ENCODE data around the gene PUM1.

DNA sequence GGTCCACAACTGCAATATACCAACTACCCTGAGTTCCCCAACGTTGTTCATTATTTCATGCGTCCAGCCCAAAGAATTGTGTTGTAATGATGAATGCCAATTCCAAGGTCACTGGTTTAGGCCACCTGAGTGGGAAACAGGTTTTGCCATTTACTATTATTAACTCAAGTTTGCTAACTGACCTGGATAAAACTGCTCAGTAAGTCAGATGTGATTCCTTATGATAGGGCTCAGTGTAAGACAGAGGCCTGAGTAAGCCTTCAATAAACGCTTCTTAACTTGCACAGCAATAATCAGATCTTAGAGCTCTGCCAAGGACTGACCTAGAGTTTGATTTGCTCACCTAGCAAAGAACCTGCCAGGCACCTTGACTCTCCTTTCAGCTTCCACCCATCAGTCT is 10.0 kb downstream of the PUM1 start:
- TF ChIP-seq, protein P1, sequence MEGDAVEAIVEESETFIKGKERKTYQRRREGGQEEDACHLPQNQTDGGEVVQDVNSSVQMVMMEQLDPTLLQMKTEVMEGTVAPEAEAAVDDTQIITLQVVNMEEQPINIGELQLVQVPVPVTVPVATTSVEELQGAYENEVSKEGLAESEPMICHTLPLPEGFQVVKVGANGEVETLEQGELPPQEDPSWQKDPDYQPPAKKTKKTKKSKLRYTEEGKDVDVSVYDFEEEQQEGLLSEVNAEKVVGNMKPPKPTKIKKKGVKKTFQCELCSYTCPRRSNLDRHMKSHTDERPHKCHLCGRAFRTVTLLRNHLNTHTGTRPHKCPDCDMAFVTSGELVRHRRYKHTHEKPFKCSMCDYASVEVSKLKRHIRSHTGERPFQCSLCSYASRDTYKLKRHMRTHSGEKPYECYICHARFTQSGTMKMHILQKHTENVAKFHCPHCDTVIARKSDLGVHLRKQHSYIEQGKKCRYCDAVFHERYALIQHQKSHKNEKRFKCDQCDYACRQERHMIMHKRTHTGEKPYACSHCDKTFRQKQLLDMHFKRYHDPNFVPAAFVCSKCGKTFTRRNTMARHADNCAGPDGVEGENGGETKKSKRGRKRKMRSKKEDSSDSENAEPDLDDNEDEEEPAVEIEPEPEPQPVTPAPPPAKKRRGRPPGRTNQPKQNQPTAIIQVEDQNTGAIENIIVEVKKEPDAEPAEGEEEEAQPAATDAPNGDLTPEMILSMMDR (conservative IDR thresholded peaks at IDR 0.05 in 1 of 2, IDR thresholded peaks at IDR 0.05 in 1 of 2; ENCODE audit: low read depth in 1 of 2, low read length in 2 of 2): no peak
- no peak for TF ChIP-seq EZH2 (IDR thresholded peaks at IDR 0.05; ENCODE audit: low read length, missing control alignments)
